OCI-LY7 (cell line): Measurements from ENCODE around the gene PPIL6. TPM values are rescaled to one million over a fixed set of nuclear protein-coding genes. Genes with fewer than 3 reads are reported as not detected.

Experiments
- BruUV-seq: library from RNA; stranded (reverse); fragments of 400-500 nt; replicated peaks from 2 replicates; lab custom pipeline; 2021; lab: Mats Ljungman, UMichigan
- CTCF ChIA-PET: fragments of 300-600 bp; sonication (Branson Sonifier 250); formaldehyde crosslinking; loops from one replicate; lab custom pipeline; 2022; ENCODE audit warnings: antibody characterized with exemption; ENCODE audit not compliant: unreplicated experiment; lab: Charles Lee
- POLR2A ChIA-PET: fragments of 300-600 bp; sonication (Branson Sonifier 250); formaldehyde crosslinking; loops from one replicate; lab custom pipeline; 2022; ENCODE audit warnings: antibody characterized with exemption; lab: Charles Lee
- DNase-seq: peaks from one replicate; pipeline ENCODE4 v3.0.0-alpha.2; 2015; ENCODE audit warnings: low spot score
- H2AFZ ChIP-seq: fragments of 200-600 bp; sonication (generic), shearing (Covaris generic); 2 replicates; pipeline ENCODE4 v1.6.1; 2014; ENCODE audit warnings: mild to moderate bottlenecking, antibody characterized with exemption, low read length, moderate library complexity
- H3K27ac ChIP-seq: fragments of 200-600 bp; sonication (generic); 2 replicates; pipeline ENCODE4 v1.5.1; 2014; ENCODE audit warnings: mixed run types, low read depth, mild to moderate bottlenecking, moderate library complexity, low read length, inconsistent platforms; ENCODE audit not compliant: poor library complexity, severe bottlenecking
- H3K36me3 ChIP-seq: fragments of 200-600 bp; sonication (generic); 2 replicates; pipeline ENCODE4 v1.6.1; 2014; ENCODE audit warnings: mild to moderate bottlenecking, antibody characterized with exemption, low read length, moderate library complexity, mixed read lengths; ENCODE audit not compliant: insufficient read depth
- H3K4me1 ChIP-seq: fragments of 200-600 bp; sonication (generic); 2 replicates; pipeline ENCODE4 v1.5.1; 2014; ENCODE audit warnings: mild to moderate bottlenecking, low read length; ENCODE audit not compliant: insufficient read depth, poor library complexity, severe bottlenecking
- H3K4me2 ChIP-seq: fragments of 200-600 bp; sonication (generic); 2 replicates; pipeline ENCODE4 v1.6.1; 2014; ENCODE audit warnings: mild to moderate bottlenecking, low read length
- H3K4me3 ChIP-seq: fragments of 200-600 bp; sonication (generic); 2 replicates; pipeline ENCODE4 v1.5.1; 2014; ENCODE audit warnings: mild to moderate bottlenecking, low read depth, low read length; ENCODE audit not compliant: poor library complexity, severe bottlenecking
- H3K79me2 ChIP-seq: fragments of 200-600 bp; sonication (generic); 2 replicates; pipeline ENCODE4 v1.6.1; 2016; ENCODE audit warnings: low read depth, mild to moderate bottlenecking, low read length, moderate library complexity, mixed read lengths; ENCODE audit not compliant: insufficient read depth
- H3K9me2 ChIP-seq: fragments of 200-600 bp; sonication (generic); 2 replicates; pipeline ENCODE4 v1.6.1; 2016; ENCODE audit warnings: mild to moderate bottlenecking, low read length, mixed read lengths; ENCODE audit not compliant: insufficient read depth
- H3K9me3 ChIP-seq: fragments of 200-600 bp; sonication (generic); 2 replicates; pipeline ENCODE4 v1.6.1; 2014; ENCODE audit warnings: mild to moderate bottlenecking, mixed run types, low read length, mixed read lengths
- H4K20me1 ChIP-seq: fragments of 200-600 bp; sonication (generic); 2 replicates; pipeline ENCODE4 v1.6.1; 2014; ENCODE audit warnings: mild to moderate bottlenecking, antibody characterized with exemption, low read length, moderate library complexity, mixed read lengths; ENCODE audit not compliant: insufficient read depth
- EZH2phosphoT487 ChIP-seq: fragments of 200-600 bp; sonication (generic); IDR thresholded peaks from 2 replicates; pipeline ENCODE4 v1.6.1; 2018; ENCODE audit warnings: low read depth, borderline replicate concordance, mild to moderate bottlenecking, mixed run types, antibody characterized with exemption, low read length, moderate library complexity, mixed read lengths
- intact Hi-C: fragments of 100-400 bp; cut with micrococcal nuclease; formaldehyde crosslinking; loops from one replicate; pipeline ENCODE4 v1.10.0; 2022; ENCODE audit not compliant: unreplicated experiment
- total RNA-seq, 2 experiments: library from RNA; depleted of rRNA in 1 of 2; stranded (reverse); fragments of >200 nt in 1 of 2; shearing (Covaris generic) in 1 of 2; gene quantifications; 2 replicates each; pipeline ENCODE4 v1.2.3, GENCODE V29; 2014 to 2022
- TF ChIP-seq, protein P1 (sequence below): fragments of 200-600 bp; sonication (generic); conservative IDR thresholded peaks from 2 replicates; pipeline ENCODE4 v1.5.1; 2014; ENCODE audit warnings: mild to moderate bottlenecking, antibody characterized with exemption, low read length, moderate library complexity, mixed read lengths

The PPIL6 gene
- total RNA-seq, 2 experiments from 2014 or later: 1.6 to 1.7 TPM

DNA sequence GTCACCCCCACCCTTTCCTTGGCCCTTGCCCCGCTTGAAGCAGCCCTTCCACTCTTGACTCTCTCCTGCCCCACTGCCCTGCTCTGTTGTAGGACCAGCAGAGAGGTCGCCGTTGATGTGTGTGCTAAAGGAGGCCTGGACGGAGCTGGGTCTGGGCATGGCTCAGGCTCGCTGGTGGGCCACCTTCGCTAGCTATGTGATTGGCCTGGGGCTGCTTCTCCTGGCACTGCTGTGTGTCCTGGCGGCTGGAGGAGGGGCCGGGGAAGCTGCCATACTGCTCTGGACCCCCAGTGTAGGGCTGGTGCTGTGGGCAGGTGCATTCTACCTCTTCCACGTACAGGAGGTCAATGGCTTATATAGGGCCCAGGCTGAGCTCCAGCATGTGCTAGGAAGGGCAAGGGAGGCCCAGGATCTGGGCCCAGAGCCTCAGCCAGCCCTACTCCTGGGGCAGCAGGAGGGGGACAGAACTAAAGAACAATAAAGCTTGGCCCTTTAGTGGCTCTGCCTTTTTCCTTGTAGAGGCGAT is 3.1 kb upstream of the PPIL6 start:
- POLR2A ChIA-PET: interaction anchor here (1.0 to 7.4 kb wide), 4 partner anchors 11 to 62 kb away, joined by 3 to 64 read pairs (median 4); partner anchors contain the start of gene MICAL1

DNA sequence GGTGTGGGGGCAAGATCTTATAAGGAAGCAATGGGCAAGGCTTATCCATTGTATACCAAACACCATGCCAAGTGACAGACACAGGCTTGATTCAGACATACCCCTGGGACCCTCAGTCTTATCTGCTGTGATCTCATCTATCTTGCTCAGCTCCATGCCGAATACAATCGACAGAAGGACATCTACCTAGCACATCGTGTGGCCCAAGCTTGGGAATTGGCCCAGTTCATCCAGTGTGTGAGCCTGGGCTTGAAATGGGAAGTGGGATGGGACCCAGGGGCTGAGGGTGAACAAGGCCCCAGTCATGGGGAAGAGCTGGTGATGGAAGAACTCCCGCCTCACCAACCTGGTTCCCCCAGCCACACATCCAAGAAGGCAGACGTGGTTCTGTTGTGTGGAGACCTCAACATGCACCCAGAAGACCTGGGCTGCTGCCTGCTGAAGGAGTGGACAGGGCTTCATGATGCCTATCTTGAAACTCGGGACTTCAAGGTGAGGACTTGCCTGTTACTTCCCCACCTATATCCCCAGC is 2.0 kb upstream of the PPIL6 start:
- DNase-seq: no peak
- H3K27ac ChIP-seq: no peak overlapping the region
- intact Hi-C loops: no loop called here
- H3K4me2 ChIP-seq: peak overlapping the region; percentile 83; the same call in 1 of the 2 replicates
- no peaks in the 10 kb centered on the region for H3K9me3 ChIP-seq
- no peak for TF ChIP-seq EZH2phosphoT487
- TF ChIP-seq, protein P1, sequence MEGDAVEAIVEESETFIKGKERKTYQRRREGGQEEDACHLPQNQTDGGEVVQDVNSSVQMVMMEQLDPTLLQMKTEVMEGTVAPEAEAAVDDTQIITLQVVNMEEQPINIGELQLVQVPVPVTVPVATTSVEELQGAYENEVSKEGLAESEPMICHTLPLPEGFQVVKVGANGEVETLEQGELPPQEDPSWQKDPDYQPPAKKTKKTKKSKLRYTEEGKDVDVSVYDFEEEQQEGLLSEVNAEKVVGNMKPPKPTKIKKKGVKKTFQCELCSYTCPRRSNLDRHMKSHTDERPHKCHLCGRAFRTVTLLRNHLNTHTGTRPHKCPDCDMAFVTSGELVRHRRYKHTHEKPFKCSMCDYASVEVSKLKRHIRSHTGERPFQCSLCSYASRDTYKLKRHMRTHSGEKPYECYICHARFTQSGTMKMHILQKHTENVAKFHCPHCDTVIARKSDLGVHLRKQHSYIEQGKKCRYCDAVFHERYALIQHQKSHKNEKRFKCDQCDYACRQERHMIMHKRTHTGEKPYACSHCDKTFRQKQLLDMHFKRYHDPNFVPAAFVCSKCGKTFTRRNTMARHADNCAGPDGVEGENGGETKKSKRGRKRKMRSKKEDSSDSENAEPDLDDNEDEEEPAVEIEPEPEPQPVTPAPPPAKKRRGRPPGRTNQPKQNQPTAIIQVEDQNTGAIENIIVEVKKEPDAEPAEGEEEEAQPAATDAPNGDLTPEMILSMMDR: no peak
- no peaks in the 10 kb centered on the region for H3K9me2 ChIP-seq
- BruUV-seq: no TSS peak
- no peak overlapping the region for H3K4me3 ChIP-seq
- no peak overlapping the region for H2AFZ ChIP-seq
- POLR2A ChIA-PET: interaction anchor here (0.6 to 7.4 kb wide), 7 partner anchors 12 to 74 kb away, joined by 3 to 64 read pairs (median 3); partner anchors contain the start of gene MICAL1
- no peaks in the 10 kb centered on the region for H3K79me2 ChIP-seq
- H3K4me1 ChIP-seq: peaks cover 18% of the 10 kb centered on the region
- peaks cover 53% of the 10 kb centered on the region for H3K36me3 ChIP-seq
- no peaks in the 10 kb centered on the region for H4K20me1 ChIP-seq
- CTCF ChIA-PET: interaction anchor here (0.5 to 1.3 kb wide), 3 partner anchors 11 to 901 kb away, joined by 3 to 5 read pairs (median 3); no protein-coding TSS in a partner anchor

More for the DNA sequence above, 3.1 kb upstream of the PPIL6 start:
- intact Hi-C loops: no loop called here
- Histone ChIP-seq H3K4me1 (peaks cover 18% of the 10 kb centered on the region), H3K27ac (no peak overlapping the region), H3K36me3 (peaks cover 62% of the 10 kb centered on the region), H3K4me2 (no peak overlapping the region), H3K9me2 (no peaks in the 10 kb centered on the region), H3K4me3 (no peak overlapping the region), H3K79me2 (no peaks in the 10 kb centered on the region), H4K20me1 (no peaks in the 10 kb centered on the region), H3K9me3 (no peaks in the 10 kb centered on the region), H2AFZ (no peak overlapping the region)
- CTCF ChIA-PET: no interaction called here
- BruUV-seq: no TSS peak
- TF ChIP-seq EZH2phosphoT487: no peak
- TF ChIP-seq, protein P1: no peak
- no peak for DNase-seq
